ENCODE data around the gene FALEC. TPM values are rescaled to one million over a fixed set of nuclear protein-coding genes. Genes with fewer than 3 reads are reported as not detected.

Gene FALEC
- not detected in 2 replicates for total RNA-seq

DNA sequence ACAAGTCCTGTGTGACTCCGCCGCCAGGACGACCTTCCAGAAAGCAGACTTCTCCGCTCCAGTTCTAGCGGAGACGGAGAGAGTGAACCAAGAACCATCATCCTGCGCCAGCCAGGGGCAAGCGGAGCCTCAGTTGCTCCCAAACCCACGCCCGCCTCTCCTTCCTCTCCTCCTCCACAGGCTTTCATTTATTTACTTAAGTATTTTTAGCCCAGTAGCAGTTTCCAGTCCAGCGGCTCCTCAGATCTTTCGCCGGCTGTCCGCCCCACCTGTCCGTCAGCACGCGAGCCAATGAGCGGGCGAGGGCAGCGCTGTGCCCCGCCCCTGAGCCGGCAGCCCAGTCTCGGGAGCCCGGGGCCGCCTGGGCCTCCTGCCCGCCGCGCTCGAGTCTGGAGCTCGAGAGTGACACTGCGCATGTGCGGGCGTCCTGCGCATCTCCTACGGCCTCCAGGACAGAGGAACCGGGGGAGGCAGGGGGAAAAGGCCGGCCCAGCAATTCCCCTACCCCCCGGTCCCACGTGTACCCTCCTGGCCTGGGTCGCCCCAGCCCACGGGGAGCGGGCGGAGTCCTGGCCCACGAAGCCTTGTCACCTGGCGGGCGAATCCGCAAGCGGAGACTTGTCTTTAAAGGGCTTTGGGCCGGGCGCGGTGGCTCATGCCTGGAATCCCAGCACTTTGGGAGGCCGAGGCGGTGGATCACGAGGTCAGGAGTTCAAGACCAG lies at the start of gene FALEC:
TSS of gene FALEC (plus strand) at position 425 of the 722 bp plus-strand sequence.

DNA sequence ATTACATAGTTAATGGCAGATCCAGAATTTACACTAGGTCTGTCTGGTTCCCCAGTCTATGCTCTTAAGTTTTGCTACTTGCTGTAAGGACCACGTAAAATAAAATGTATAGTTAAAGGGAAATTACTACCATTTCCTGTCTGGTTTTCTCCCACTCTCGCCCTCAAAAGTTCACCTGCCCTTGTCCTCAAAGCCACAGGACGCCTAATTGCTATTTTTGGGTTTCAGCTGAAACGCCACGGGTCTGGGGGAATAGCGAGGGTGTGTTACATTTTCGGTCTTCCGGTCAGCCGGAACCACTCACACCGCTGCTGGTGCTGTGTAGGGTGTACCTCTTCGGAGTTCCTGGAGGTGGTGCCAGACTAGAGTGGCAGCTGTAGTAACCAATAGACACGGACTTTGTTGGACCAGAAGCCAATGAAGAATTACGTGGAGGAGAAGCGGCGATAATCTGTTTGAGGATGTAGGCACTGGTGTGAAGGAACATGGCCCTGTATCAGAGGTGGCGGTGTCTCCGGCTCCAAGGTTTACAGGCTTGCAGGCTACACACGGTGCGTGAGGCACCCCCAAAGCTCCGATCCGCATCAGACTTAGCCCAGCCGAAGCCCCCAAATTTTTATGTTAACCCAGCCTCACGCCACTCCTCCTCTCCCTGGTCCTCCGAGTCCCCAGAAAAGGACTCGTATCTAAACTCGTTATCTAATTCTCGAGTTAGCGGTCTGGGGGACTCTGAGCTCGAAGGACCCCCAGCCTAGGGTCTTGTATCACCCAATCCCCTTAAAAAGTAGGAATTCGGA lies 28.4 kb upstream of the FALEC start, which contains the start of gene TARS2:
TSS of gene TARS2 (plus strand) at position 454 of the 797 bp plus-strand sequence. CDS start at position 486, 32 bp downstream.

DNA sequence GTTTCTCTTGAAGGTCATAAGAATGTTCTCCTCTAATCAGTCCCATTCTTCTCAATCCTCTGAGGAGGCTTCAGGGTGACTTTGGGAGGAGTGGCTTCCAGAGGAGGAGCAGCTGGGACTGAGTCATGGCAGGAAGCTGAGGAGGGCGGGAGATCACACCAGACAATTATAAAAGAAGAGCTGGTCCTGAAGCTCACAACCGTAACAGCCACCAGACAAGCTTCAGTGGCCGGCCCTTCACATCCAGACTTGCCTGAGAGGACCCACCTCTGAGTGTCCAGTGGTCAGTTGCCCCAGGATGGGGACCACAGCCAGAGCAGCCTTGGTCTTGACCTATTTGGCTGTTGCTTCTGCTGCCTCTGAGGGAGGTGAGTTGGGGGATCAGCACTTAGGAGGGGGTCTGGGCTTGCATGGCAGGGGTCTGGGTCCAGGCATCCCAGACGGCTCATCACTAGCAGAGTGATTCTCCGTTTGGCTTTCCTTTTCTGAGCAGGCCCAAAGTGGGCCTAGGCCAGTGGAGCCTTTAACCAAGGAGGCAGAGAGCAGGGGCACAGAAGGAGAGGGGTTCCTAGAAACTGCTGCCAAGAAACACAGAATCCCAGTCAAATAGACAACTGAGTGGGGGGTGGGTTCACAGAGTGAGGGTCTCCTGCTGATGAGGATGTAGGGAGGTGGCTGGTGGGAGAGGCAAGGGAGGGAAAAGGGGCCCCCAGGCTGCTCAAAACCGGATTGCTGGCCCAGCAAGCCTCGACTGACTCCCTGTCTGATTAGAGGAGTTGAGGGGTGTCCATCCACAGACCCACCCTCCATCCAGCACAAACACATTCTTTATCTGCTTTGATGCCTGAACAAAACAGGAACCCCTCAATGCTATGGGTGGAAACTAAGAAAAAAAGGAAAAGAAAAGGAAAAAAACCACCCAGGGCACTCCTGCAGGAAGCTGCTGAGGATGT lies 7.4 kb upstream of the FALEC start, which contains the start of gene ECM1:
TSS of gene ECM1 (plus strand) at position 198 of the 953 bp plus-strand sequence. CDS start at position 299, 101 bp downstream.

DNA sequence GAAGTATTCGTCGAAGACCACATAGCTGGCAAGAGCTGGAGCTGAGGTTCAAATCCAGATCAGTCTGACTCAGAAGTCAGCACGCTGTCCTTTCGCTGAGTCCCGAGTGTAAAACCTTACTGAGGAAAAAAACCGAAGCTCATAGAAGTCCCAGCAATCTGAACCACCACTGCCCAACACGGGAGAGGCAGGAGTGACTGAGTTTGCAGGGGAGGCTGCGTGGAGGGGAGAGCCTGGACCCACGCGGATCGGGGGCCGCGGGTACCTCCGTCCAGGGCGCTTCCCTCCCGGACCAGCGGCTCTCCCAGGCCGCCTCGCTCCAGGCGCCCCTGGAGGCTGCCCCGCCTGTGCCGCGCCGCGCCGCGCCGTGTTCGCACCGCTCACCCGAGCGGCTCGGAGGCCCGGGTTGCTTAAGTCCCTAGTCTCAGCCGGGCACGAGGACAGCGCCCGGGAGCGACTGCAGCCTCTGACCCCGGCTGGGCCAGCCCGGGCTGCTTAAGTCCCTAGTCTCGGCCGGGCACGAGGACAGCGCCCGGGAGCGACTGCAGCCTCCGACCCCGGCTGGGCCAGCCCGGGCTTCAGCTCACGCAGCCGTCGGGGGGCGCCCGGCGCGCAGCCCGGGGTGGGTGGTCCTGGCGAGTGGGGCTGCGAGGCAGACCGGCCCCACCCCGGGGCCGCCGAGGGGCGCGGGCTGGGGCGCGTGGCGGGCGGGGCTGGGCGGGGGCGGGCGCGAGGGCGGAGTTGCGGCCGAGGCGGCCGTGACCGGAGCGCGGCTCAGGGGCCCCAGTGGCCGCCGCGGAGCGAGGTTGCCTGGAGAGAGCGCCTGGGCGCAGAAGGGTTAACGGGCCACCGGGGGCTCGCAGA lies 33.3 kb downstream of the FALEC start, which contains the start of gene ADAMTSL4:
TSS of gene ADAMTSL4 (plus strand) at position 777 of the 864 bp plus-strand sequence. CDS start 2,881 bp downstream, outside the sequence.

DNA sequence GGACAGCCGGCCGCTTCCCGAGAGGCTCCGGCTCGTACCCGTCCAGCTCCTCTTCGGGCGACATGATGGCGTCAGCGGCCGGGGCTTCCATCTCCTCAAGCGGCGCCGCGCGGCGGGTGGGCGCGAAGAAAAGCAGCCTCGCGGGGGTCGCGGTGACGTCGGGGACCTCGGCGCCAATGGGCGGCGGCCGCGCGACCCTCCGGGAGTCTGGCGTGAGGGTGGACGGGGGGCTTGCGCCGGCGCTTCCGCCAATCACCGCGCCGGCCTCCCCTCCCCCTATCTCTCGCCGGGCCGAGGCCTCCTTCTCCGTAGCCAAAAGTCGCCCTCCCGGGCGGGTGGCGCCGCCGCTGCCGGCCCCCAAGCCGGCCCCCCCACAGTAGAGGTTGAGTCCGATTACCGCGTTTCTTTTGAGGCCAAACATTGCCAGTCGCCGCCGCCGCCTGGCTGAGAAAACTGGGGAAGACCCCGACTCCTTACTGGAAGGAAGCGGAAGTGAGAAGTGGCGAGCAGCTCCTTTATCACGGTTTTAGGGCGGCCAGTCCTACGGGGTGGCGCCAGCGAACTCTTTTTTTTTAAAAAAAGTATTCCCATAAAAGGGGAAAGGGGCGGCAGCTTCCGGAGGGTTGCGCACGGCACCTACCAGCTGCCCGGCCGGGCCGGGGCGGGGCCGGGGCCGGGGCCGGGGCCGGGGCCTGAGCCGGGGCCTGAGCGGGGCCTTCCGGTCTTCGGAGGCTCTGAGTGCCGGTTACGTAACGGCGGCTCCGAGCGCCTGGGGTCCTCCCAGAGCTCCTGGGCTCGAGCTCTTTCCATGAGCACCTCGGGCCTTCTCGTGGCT lies 63.8 kb downstream of the FALEC start, which contains the start of gene MCL1:
TSS of gene MCL1 (minus strand) at position 501 of the 835 bp plus-strand sequence. CDS start at position 421, 80 bp downstream.

Other genes starting within 250 kb of the FALEC start
- gene APH1A, start 246.7 kb upstream of the FALEC start, total RNA-seq: 146 and 168 TPM in 2 replicates
- 0.17 and 0.54 TPM in 2 replicates for gene C1orf54, start 243.0 kb upstream of the FALEC start, total RNA-seq
- 2.0 TPM in 2 replicates for gene CIART, start 233.2 kb upstream of the FALEC start, total RNA-seq
- 59.5 and 77.8 TPM in 2 replicates for gene MRPS21, start 221.9 kb upstream of the FALEC start, total RNA-seq
- gene PRPF3, start 194.2 kb upstream of the FALEC start, total RNA-seq: 24.8 and 35.8 TPM in 2 replicates
- 10.2 and 10.4 TPM in 2 replicates for gene RPRD2, start 151.6 kb upstream of the FALEC start, total RNA-seq
- gene TARS2, start 28.3 kb upstream of the FALEC start, total RNA-seq: 6.1 and 10.7 TPM in 2 replicates
- 0.09 and 0.11 TPM in 2 replicates for gene ECM1, start 7.6 kb upstream of the FALEC start, total RNA-seq
- gene ADAMTSL4, start 33.7 kb downstream of the FALEC start, total RNA-seq: 0.11 and 0.34 TPM in 2 replicates
- 188 and 231 TPM in 2 replicates for gene MCL1, start 63.9 kb downstream of the FALEC start, total RNA-seq
- gene ENSA, start 113.9 kb downstream of the FALEC start, total RNA-seq: 87.8 and 92.9 TPM in 2 replicates
- gene GOLPH3L, start 181.4 kb downstream of the FALEC start, total RNA-seq: 8.3 and 13.6 TPM in 2 replicates
- 0.11 and 0.17 TPM in 2 replicates for gene HORMAD1, start 205.1 kb downstream of the FALEC start, total RNA-seq